DND-41 (cell line): Measurements from ENCODE around the gene MTURN.

Experiments
- EZH2 ChIP-seq: IDR thresholded peaks from 3 replicates; pipeline ENCODE4 v1.6.1; 2012; ENCODE audit warnings: borderline replicate concordance, low read depth, mild to moderate bottlenecking, moderate library complexity, low read length, inconsistent platforms; ENCODE audit not compliant: severe bottlenecking
- TF ChIP-seq, protein P1 (sequence below): IDR thresholded peaks from 2 replicates; pipeline ENCODE4 v1.5.1; 2012; ENCODE audit warnings: borderline replicate concordance, low read length, moderate library complexity, mild to moderate bottlenecking; ENCODE audit not compliant: poor library complexity, severe bottlenecking; ENCODE audit errors: extremely low read depth

DNA sequence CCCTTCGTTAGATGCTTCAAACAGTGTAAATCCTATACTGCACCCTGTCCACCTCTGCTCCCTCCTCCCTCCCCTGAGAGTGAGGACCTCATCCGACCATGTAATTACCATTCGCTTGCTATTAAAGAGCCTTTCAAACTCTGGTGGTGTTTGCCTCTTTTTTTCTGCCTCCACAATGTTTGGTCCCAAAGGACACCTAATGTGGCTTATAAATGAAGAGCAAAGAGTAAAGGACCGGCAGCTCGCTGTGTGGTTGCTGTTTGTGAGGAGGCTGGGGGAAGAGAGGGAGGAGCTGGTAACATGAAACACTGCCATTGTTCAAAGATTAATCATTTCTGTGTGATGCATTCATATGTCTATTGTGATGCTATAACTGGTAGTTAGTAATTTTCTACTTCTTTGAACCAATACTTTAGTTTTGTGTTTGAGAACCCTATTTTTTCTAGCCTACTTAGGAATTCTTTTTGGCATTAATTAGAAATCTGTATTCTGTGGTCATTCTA, 27.9 kb downstream of the MTURN start:
- TF ChIP-seq, protein P1, sequence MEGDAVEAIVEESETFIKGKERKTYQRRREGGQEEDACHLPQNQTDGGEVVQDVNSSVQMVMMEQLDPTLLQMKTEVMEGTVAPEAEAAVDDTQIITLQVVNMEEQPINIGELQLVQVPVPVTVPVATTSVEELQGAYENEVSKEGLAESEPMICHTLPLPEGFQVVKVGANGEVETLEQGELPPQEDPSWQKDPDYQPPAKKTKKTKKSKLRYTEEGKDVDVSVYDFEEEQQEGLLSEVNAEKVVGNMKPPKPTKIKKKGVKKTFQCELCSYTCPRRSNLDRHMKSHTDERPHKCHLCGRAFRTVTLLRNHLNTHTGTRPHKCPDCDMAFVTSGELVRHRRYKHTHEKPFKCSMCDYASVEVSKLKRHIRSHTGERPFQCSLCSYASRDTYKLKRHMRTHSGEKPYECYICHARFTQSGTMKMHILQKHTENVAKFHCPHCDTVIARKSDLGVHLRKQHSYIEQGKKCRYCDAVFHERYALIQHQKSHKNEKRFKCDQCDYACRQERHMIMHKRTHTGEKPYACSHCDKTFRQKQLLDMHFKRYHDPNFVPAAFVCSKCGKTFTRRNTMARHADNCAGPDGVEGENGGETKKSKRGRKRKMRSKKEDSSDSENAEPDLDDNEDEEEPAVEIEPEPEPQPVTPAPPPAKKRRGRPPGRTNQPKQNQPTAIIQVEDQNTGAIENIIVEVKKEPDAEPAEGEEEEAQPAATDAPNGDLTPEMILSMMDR, result no peak
- TF ChIP-seq EZH2, result no peak
